Measurements from ENCODE around the gene TMEM163.
A peak's percentile ranks its signal among the peaks of the same experiment; 100 is the strongest.

The TMEM163 gene

DNA sequence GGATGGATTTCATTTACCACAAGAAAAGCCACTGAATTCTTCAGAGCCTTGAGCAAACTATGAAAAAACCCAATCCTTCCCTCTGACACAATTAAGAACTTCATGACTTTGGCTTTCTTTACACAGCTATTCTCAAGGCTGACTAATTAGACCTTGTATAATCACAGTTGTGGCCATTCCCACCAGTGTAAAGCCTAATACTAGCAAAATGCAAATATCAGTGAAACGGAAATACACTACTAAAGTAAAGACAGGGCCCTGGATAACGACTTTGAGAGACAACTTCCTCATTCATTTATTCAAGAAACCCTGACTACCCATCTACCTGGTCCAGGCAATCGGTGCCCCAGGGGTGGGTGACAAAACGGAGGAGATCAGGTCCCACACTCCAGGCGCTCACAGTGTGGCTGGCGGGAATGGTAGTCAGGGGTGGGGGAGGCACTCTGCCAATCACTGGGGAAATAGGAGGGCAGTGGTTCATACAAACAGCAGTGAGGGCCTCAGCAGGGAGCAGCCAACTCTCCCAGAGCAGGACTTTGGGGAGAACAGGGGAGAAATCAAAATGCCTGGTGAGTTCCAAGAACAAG, 28.1 kb downstream of the TMEM163 start:
- Histone ChIP-seq H3K23ac (ENCODE audit: low read length) (no peak overlapping the region), H2AK5ac (ENCODE audit: low read length) (no peak overlapping the region), H2BK120ac (ENCODE audit: low read depth, low read length) (no peak overlapping the region), H4K5ac (ENCODE audit: low read length) (no peak overlapping the region), H2BK5ac (ENCODE audit: low read length) (no peak overlapping the region), H3K56ac (ENCODE audit: low read length) (no peak overlapping the region), H3K9ac (ENCODE audit: low read length) (no peak overlapping the region), H4K8ac (ENCODE audit: low read depth, low read length) (no peak overlapping the region), H3K27me3 (ENCODE audit: insufficient read depth, low read length, poor library complexity) (no peaks in the 10 kb centered on the region), H3K79me2 (ENCODE audit: control insufficient read depth, insufficient read depth, low read length) (no peaks in the 10 kb centered on the region), H3K4me3 (ENCODE audit: low read length) (no peak overlapping the region), H3K4ac (ENCODE audit: low read depth, low read length) (no peak overlapping the region), H3K79me1 (ENCODE audit: low read length) (no peaks in the 10 kb centered on the region), H2BK15ac (replicated peaks; ENCODE audit: low read depth) (no peak overlapping the region), H3K36me3 (ENCODE audit: control insufficient read depth, insufficient read depth, low read length) (no peaks in the 10 kb centered on the region), H3K4me1 (ENCODE audit: control insufficient read depth, low read depth, low read length) (no peaks in the 10 kb centered on the region), H3K27ac (ENCODE audit: low read depth, low read length) (no peak overlapping the region), H3K18ac (ENCODE audit: low read length) (no peak overlapping the region), H3K4me2 (ENCODE audit: low read length) (no peak overlapping the region)
- whole genome bisulfite sequencing (ENCODE audit: extremely low coverage, insufficient coverage, low lambda C conversion rate): no CpG with 5 or more reads among the region's 6 CpGs
- DNase-seq: no peak

DNA sequence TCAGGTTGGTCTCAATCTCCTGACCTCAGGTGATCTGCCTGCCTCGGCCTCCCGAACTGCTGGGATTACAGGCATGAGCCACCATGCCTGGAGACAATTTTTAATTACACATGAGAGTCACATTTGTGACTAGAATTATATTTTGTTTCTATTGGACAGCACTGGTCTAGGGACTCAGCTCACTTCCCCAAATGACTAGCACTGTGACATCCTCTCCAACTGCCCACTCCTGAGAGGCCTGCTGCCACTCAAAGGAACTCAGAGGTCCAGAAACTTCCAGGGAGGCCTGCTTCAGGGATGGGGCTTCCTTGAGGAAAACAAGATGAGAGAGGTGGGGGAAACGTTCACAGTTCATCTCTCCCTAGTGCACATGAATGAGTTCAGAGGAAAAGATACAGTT, 29.5 kb downstream of the TMEM163 start:
- H3K4me1 ChIP-seq (ENCODE audit: control insufficient read depth, low read depth, low read length): no peaks in the 10 kb centered on the region
- whole genome bisulfite sequencing (ENCODE audit: extremely low coverage, insufficient coverage, low lambda C conversion rate): no CpG with 5 or more reads among the region's 3 CpGs
- H3K4me2 ChIP-seq (ENCODE audit: low read length): no peak overlapping the region
- no peak overlapping the region for H2BK5ac ChIP-seq (ENCODE audit: low read length)
- no peak overlapping the region for H4K8ac ChIP-seq (ENCODE audit: low read depth, low read length)
- no peaks in the 10 kb centered on the region for H3K27me3 ChIP-seq (ENCODE audit: insufficient read depth, low read length, poor library complexity)
- no peak overlapping the region for H2BK120ac ChIP-seq (ENCODE audit: low read depth, low read length)
- H3K36me3 ChIP-seq (ENCODE audit: control insufficient read depth, insufficient read depth, low read length): no peaks in the 10 kb centered on the region
- no peaks in the 10 kb centered on the region for H3K79me1 ChIP-seq (ENCODE audit: low read length)
- H3K56ac ChIP-seq (ENCODE audit: low read length): no peak overlapping the region
- DNase-seq: no peak
- H3K18ac ChIP-seq (ENCODE audit: low read length): no peak overlapping the region
- H3K9ac ChIP-seq (ENCODE audit: low read length): no peak overlapping the region
- no peak overlapping the region for H3K4ac ChIP-seq (ENCODE audit: low read depth, low read length)
- no peak overlapping the region for H3K23ac ChIP-seq (ENCODE audit: low read length)
- no peak overlapping the region for H2AK5ac ChIP-seq (ENCODE audit: low read length)
- no peak overlapping the region for H2BK15ac ChIP-seq (replicated peaks; ENCODE audit: low read depth)
- no peak overlapping the region for H4K5ac ChIP-seq (ENCODE audit: low read length)
- H3K27ac ChIP-seq (ENCODE audit: low read depth, low read length): no peak overlapping the region
- H3K79me2 ChIP-seq (ENCODE audit: control insufficient read depth, insufficient read depth, low read length): no peaks in the 10 kb centered on the region
- no peak overlapping the region for H3K4me3 ChIP-seq (ENCODE audit: low read length)

GRCh38 chr2:134685967-134686366, 32.8 kb downstream of the TMEM163 start:
- Histone ChIP-seq H4K5ac (ENCODE audit: low read length) (no peak overlapping the region), H3K4ac (ENCODE audit: low read depth, low read length) (no peak overlapping the region), H3K27me3 (ENCODE audit: insufficient read depth, low read length, poor library complexity) (no peaks in the 10 kb centered on the region), H3K79me2 (ENCODE audit: control insufficient read depth, insufficient read depth, low read length) (no peaks in the 10 kb centered on the region), H2AK5ac (ENCODE audit: low read length) (no peak overlapping the region), H3K36me3 (ENCODE audit: control insufficient read depth, insufficient read depth, low read length) (no peaks in the 10 kb centered on the region), H3K4me2 (ENCODE audit: low read length) (no peak overlapping the region), H3K4me3 (ENCODE audit: low read length) (no peak overlapping the region), H2BK120ac (ENCODE audit: low read depth, low read length) (no peak overlapping the region), H3K9ac (ENCODE audit: low read length) (no peak overlapping the region), H3K4me1 (ENCODE audit: control insufficient read depth, low read depth, low read length) (no peaks in the 10 kb centered on the region), H2BK5ac (ENCODE audit: low read length) (no peak overlapping the region), H3K18ac (ENCODE audit: low read length) (no peak overlapping the region), H3K23ac (ENCODE audit: low read length) (no peak overlapping the region), H3K27ac (ENCODE audit: low read depth, low read length) (peak overlapping the region; percentile 17), H3K79me1 (ENCODE audit: low read length) (no peaks in the 10 kb centered on the region), H2BK15ac (replicated peaks; ENCODE audit: low read depth) (no peak overlapping the region), H4K8ac (ENCODE audit: low read depth, low read length) (no peak overlapping the region), H3K56ac (ENCODE audit: low read length) (no peak overlapping the region)
- WGBS (ENCODE audit: extremely low coverage, insufficient coverage, low lambda C conversion rate): no CpG with 5 or more reads among the region's 3 CpGs
- DNase-seq: no peak

DNA sequence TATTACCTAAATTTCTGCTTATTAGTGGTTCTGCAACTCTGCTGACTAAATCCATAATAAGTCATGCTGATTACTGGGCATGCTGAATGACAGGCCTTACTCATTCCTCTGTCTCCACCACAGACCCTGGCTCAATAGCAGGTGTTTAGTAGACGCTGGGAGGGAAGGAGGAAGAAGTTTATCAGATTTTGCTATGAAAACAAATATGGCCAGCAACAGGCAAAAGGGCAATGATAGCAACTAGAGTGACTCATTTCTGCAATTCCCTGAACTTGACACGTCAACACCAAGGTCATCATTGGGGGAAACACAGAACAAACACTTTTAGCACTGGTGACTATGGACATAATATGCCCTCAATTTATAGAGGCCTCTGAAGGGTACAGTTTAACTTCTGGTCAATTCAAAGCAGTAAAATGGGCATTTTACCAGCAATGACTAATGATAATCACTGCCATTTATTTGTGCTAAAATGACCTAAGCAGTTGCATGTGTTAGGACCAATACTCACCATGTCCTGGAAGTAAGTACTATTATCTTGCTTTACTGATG, 35.2 kb downstream of the TMEM163 start:
- Histone ChIP-seq H3K27ac (ENCODE audit: low read depth, low read length) (no peak overlapping the region), H3K23ac (ENCODE audit: low read length) (no peak overlapping the region)
- no CpG with 5 or more reads among the region's 2 CpGs for WGBS (ENCODE audit: extremely low coverage, insufficient coverage, low lambda C conversion rate)

DNA sequence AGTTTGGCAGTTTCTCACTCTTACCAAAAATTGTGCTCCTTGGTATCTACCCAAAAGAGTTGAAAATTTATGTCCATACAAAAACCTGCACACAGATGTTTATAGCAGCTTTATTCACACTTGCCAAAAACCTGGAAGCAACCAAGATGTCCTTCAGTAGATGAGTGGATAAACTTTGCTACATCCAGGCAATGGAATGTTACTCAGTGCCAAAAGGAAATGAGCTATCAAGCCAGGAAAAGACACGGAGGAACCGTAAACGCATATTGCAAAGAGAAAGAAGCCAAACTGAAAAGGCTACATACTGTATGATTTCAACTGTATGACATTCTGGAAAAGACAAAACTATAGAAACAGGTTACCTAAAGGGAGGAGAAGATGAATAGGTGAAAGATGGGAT, 36.1 kb downstream of the TMEM163 start:
- no peak overlapping the region for H3K4me2 ChIP-seq (ENCODE audit: low read length)
- H3K27me3 ChIP-seq (ENCODE audit: insufficient read depth, low read length, poor library complexity): no peaks in the 10 kb centered on the region
- H3K23ac ChIP-seq (ENCODE audit: low read length): no peak overlapping the region
- no peak overlapping the region for H2BK15ac ChIP-seq (replicated peaks; ENCODE audit: low read depth)
- no peaks in the 10 kb centered on the region for H3K4me1 ChIP-seq (ENCODE audit: control insufficient read depth, low read depth, low read length)
- no peak for DNase-seq
- no peak overlapping the region for H2AK5ac ChIP-seq (ENCODE audit: low read length)
- no peak overlapping the region for H4K5ac ChIP-seq (ENCODE audit: low read length)
- H2BK5ac ChIP-seq (ENCODE audit: low read length): no peak overlapping the region
- H3K18ac ChIP-seq (ENCODE audit: low read length): no peak overlapping the region
- no peak overlapping the region for H3K4ac ChIP-seq (ENCODE audit: low read depth, low read length)
- no peak overlapping the region for H2BK120ac ChIP-seq (ENCODE audit: low read depth, low read length)
- WGBS (ENCODE audit: extremely low coverage, insufficient coverage, low lambda C conversion rate): no CpG with 5 or more reads among the region's 3 CpGs
- no peak overlapping the region for H3K9ac ChIP-seq (ENCODE audit: low read length)
- H3K27ac ChIP-seq (ENCODE audit: low read depth, low read length): no peak overlapping the region
- no peaks in the 10 kb centered on the region for H3K79me2 ChIP-seq (ENCODE audit: control insufficient read depth, insufficient read depth, low read length)
- H3K79me1 ChIP-seq (ENCODE audit: low read length): no peaks in the 10 kb centered on the region
- H3K4me3 ChIP-seq (ENCODE audit: low read length): no peak overlapping the region
- H4K8ac ChIP-seq (ENCODE audit: low read depth, low read length): no peak overlapping the region
- no peaks in the 10 kb centered on the region for H3K36me3 ChIP-seq (ENCODE audit: control insufficient read depth, insufficient read depth, low read length)
- no peak overlapping the region for H3K56ac ChIP-seq (ENCODE audit: low read length)

More for the DNA sequence above, 35.2 kb downstream of the TMEM163 start:
- Histone ChIP-seq H2AK5ac (ENCODE audit: low read length) (no peak overlapping the region), H3K27me3 (ENCODE audit: insufficient read depth, low read length, poor library complexity) (no peaks in the 10 kb centered on the region), H4K8ac (ENCODE audit: low read depth, low read length) (no peak overlapping the region), H3K79me2 (ENCODE audit: control insufficient read depth, insufficient read depth, low read length) (no peaks in the 10 kb centered on the region), H2BK120ac (ENCODE audit: low read depth, low read length) (no peak overlapping the region), H2BK15ac (replicated peaks; ENCODE audit: low read depth) (no peak overlapping the region), H3K4me2 (ENCODE audit: low read length) (no peak overlapping the region), H3K4me1 (ENCODE audit: control insufficient read depth, low read depth, low read length) (no peaks in the 10 kb centered on the region), H3K79me1 (ENCODE audit: low read length) (no peaks in the 10 kb centered on the region), H3K4me3 (ENCODE audit: low read length) (no peak overlapping the region), H2BK5ac (ENCODE audit: low read length) (no peak overlapping the region), H3K9ac (ENCODE audit: low read length) (no peak overlapping the region), H3K4ac (ENCODE audit: low read depth, low read length) (no peak overlapping the region), H3K36me3 (ENCODE audit: control insufficient read depth, insufficient read depth, low read length) (no peaks in the 10 kb centered on the region), H3K18ac (ENCODE audit: low read length) (no peak overlapping the region), H4K5ac (ENCODE audit: low read length) (no peak overlapping the region), H3K56ac (ENCODE audit: low read length) (no peak overlapping the region)
- no peak for DNase-seq

GRCh38 chr2:134681201-134681600, 37.6 kb downstream of the TMEM163 start:
- Histone ChIP-seq H3K9ac (ENCODE audit: low read length) (no peak overlapping the region), H3K4me2 (ENCODE audit: low read length) (no peak overlapping the region), H2AK5ac (ENCODE audit: low read length) (no peak overlapping the region), H3K4me1 (ENCODE audit: control insufficient read depth, low read depth, low read length) (no peaks in the 10 kb centered on the region), H3K56ac (ENCODE audit: low read length) (no peak overlapping the region), H4K8ac (ENCODE audit: low read depth, low read length) (no peak overlapping the region), H3K36me3 (ENCODE audit: control insufficient read depth, insufficient read depth, low read length) (no peaks in the 10 kb centered on the region), H2BK5ac (ENCODE audit: low read length) (no peak overlapping the region), H3K79me2 (ENCODE audit: control insufficient read depth, insufficient read depth, low read length) (no peaks in the 10 kb centered on the region), H4K5ac (ENCODE audit: low read length) (no peak overlapping the region), H3K79me1 (ENCODE audit: low read length) (no peaks in the 10 kb centered on the region), H3K27me3 (ENCODE audit: insufficient read depth, low read length, poor library complexity) (no peaks in the 10 kb centered on the region), H2BK15ac (replicated peaks; ENCODE audit: low read depth) (no peak overlapping the region), H3K27ac (ENCODE audit: low read depth, low read length) (no peak overlapping the region), H3K4ac (ENCODE audit: low read depth, low read length) (no peak overlapping the region), H3K18ac (ENCODE audit: low read length) (no peak overlapping the region), H2BK120ac (ENCODE audit: low read depth, low read length) (no peak overlapping the region), H3K4me3 (ENCODE audit: low read length) (no peak overlapping the region), H3K23ac (ENCODE audit: low read length) (no peak overlapping the region)
- no CpG with 5 or more reads among the region's 8 CpGs for WGBS (ENCODE audit: extremely low coverage, insufficient coverage, low lambda C conversion rate)
- DNase-seq: no peak

Measured in mesendoderm (in vitro differentiated cells).